Spleen (tissue), 11 donors: ENCODE measurements around the gene GCK. TPM values are rescaled to one million over a fixed set of nuclear protein-coding genes. Genes with fewer than 3 reads are reported as not detected.

Experiments used
- DNase-seq: peaks from one replicate; pipeline ENCODE4 v3.0.0-alpha.2; 2020
- H3K27ac ChIP-seq, 8 donors: fragments of 200-600 bp; sonication (generic) in 7 of 8; 1 replicate in 4 of 8; 2 replicates in 4 of 8; pipeline versions ENCODE4 v1.5.0 to v1.8.0; 2016 to 2021; ENCODE audit warnings: inconsistent platforms in 4 of 8, mild to moderate bottlenecking in 4 of 8, moderate library complexity in 1 of 8
- H3K27me3 ChIP-seq, 7 donors: fragments of 200-600 bp; sonication (generic) in 6 of 7; replicated peaks in 1 of 7; 1 replicate in 4 of 7; 2 replicates in 3 of 7; pipeline versions ENCODE4 v1.5.0 to v1.8.0; 2016 to 2021; ENCODE audit warnings: inconsistent platforms in 3 of 7, mild to moderate bottlenecking in 1 of 7
- H3K36me3 ChIP-seq, 6 donors: fragments of 200-600 bp; sonication (generic) in 5 of 6; 1 replicate in 4 of 6; 2 replicates in 2 of 6; pipeline versions ENCODE4 v1.5.0 to v1.8.0; 2016 to 2021; ENCODE audit warnings: inconsistent platforms in 2 of 6
- H3K4me1 ChIP-seq, 6 donors: fragments of 200-600 bp; sonication (generic) in 5 of 6; 1 replicate in 3 of 6; 2 replicates in 3 of 6; pipeline versions ENCODE4 v1.5.0 to v1.8.0; 2016 to 2021; ENCODE audit warnings: inconsistent platforms in 3 of 6
- H3K4me3 ChIP-seq, 8 donors: fragments of 200-600 bp; sonication (generic) in 7 of 8; 1 replicate in 4 of 8; 2 replicates in 4 of 8; pipeline versions ENCODE4 v1.5.0 to v1.8.0; 2016 to 2021; ENCODE audit warnings: inconsistent platforms in 4 of 8, mild to moderate bottlenecking in 4 of 8, moderate library complexity in 2 of 8
- H3K9me3 ChIP-seq, 8 donors: fragments of 200-600 bp; sonication (generic) in 7 of 8; 1 replicate in 4 of 8; 2 replicates in 4 of 8; pipeline versions ENCODE4 v1.5.0 to v1.8.0; 2016 to 2021; ENCODE audit warnings: inconsistent platforms in 4 of 8
- POLR2A ChIP-seq, 3 donors: fragments of 450-650 bp; IDR thresholded peaks; one replicate each; pipeline ENCODE4 v1.5.1; 2017; ENCODE audit warnings: antibody characterized with exemption in 3 of 3, mild to moderate bottlenecking in 1 of 3
- POLR2AphosphoS5 ChIP-seq, 3 donors: sonication (generic); formaldehyde crosslinking; IDR thresholded peaks; one replicate each; pipeline ENCODE4 v1.5.1; 2017; ENCODE audit warnings: antibody characterized with exemption in 3 of 3
- whole genome bisulfite sequencing, 5 donors: extraction: QIAGEN DNeasy Blood & Tissue Kit in 3 of 5; methylation state at CpG; one replicate each; pipeline versions ENCODE4 v1.1.5 to v1.1.7; 2013 to 2018; 5-methylcytosine and 5-hydroxymethylcytosine counted together
- intact Hi-C: fragments of 100-400 bp; cut with DNase I; formaldehyde crosslinking; loops from one replicate; pipeline ENCODE4 v1.15.0; 2023; ENCODE audit warnings: low total_unique reads
- polyA plus RNA-seq, 3 donors: library from polyadenylated mRNA; stranded (reverse); fragments of 200-250 nt; gene quantifications; one replicate each; pipeline ENCODE4 v1.2.1, GENCODE V29; 2013
- total RNA-seq, 7 donors: library from RNA; depleted of rRNA in 3 of 7; stranded (reverse); fragments of >200 nt in 3 of 7; fragmentation: NEBNext Ultra II Directional in 4 of 7; extraction: Animal tissue kit (Norgen Biotek cat#: 25700) in 4 of 7; gene quantifications; one replicate each; pipeline versions ENCODE4 v1.1.0 to v1.2.1, GENCODE V29; 2016 to 2021
- TF ChIP-seq, protein P1 (sequence below), 11 experiments: fragments of 200-600 bp in 7 of 11; fragments of 450-650 bp in 4 of 11; sonication (generic) in 4 of 11; IDR thresholded peaks in 8 of 11; conservative IDR thresholded peaks in 3 of 11; 1 replicate in 7 of 11; 2 replicates in 4 of 11; pipeline versions ENCODE4 v1.4.0 to v1.8.0; 2016 to 2021; ENCODE audit warnings: antibody characterized with exemption in 11 of 11, inconsistent platforms in 4 of 11, mild to moderate bottlenecking in 1 of 11
- donor health status: healthy with polysubstance abuse.
- donor health status: DM: no; HTN: no; CAD: no; lungs with moderate emphysema.
- donor health status: DM: no; HTN: no; CAD: no.
- donor health status: Bipolar disorder and iron deficiency.
- donor health status: healthy.
- donor health status: DM: no; HTN: no; CAD: no.
- donor health status: DM: yes; HTN: yes; CAD: no.

Gene GCK
- total and polyA plus RNA-seq, 10 donors = 0.29 to 1.7 (median 0.55) TPM; not detected in 3

DNA sequence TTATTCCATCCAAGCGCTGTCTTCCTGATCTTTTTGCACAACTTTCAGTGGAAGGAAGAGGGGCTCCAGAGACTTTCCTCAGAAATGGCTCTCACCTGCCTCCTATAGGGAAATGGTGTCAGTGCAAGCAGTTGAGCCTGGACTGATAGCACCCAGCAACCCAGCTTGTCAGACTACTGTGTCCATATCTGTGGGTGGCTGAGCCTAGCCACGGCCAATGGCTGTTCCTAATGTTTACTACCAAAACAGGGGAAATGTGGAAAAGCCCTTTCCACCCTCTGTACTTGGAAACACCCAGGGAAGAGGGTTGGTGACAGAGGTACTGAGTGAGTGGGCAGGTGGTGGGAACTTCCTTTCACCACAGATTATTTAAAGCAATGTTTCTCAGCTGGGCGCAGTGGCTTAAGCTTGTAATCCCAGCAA is 7.2 kb upstream of the GCK start:
- no peaks in the 10 kb centered on the region for H3K9me3 ChIP-seq
- H3K27ac ChIP-seq = no peak overlapping the region
- DNase-seq = no peak
- peaks cover 0 to 11% (median 0%) of the 10 kb centered on the region in 7 donors for H3K27me3 ChIP-seq
- H3K4me1 ChIP-seq = peaks cover 0 to 9% (median 2%) of the 10 kb centered on the region in 6 donors
- H3K36me3 ChIP-seq = no peaks in the 10 kb centered on the region
- intact Hi-C loops = no loop called here
- H3K4me3 ChIP-seq = no peak overlapping the region
- 32 to 41% (median 38%) methylated on average over 3 of the region's 3 CpGs for WGBS, 5 donors
- no peak for TF ChIP-seq POLR2AphosphoS5 (IDR thresholded peaks at IDR 0.05)
- no peak for TF ChIP-seq POLR2A (IDR thresholded peaks at IDR 0.05)
- TF ChIP-seq, protein P1, sequence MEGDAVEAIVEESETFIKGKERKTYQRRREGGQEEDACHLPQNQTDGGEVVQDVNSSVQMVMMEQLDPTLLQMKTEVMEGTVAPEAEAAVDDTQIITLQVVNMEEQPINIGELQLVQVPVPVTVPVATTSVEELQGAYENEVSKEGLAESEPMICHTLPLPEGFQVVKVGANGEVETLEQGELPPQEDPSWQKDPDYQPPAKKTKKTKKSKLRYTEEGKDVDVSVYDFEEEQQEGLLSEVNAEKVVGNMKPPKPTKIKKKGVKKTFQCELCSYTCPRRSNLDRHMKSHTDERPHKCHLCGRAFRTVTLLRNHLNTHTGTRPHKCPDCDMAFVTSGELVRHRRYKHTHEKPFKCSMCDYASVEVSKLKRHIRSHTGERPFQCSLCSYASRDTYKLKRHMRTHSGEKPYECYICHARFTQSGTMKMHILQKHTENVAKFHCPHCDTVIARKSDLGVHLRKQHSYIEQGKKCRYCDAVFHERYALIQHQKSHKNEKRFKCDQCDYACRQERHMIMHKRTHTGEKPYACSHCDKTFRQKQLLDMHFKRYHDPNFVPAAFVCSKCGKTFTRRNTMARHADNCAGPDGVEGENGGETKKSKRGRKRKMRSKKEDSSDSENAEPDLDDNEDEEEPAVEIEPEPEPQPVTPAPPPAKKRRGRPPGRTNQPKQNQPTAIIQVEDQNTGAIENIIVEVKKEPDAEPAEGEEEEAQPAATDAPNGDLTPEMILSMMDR (IDR thresholded peaks at IDR 0.05 in 8 of 11, conservative IDR thresholded peaks at IDR 0.05 in 3 of 11) = peak; percentile 19 to 73 (median 66)

DNA sequence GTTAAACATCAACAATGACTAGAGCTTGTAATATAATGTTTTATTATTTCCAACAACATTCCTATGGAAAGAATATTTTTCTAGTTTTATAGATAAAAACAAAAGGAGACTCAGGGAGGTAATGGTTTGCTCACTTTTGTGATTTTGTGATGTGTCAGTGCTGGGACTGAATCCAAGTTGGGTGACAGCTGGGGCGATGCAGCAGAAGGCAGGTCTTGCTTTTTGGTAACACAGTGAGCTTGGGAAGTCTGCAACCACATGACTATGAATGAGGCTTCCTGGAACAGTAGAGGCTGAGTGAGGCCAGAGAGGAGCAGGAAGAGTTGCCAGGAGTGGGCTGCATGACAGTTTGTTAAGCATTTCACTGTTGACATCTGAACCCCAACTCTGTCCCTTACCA is 6.7 kb upstream of the GCK start:
- 24 to 36% (median 33%) methylated on average over 1 of the region's 1 CpG for WGBS, 5 donors
- Histone ChIP-seq H3K4me3 (no peak overlapping the region), H3K36me3 (no peaks in the 10 kb centered on the region), H3K27me3 (peaks cover 0 to 11% (median 0%) of the 10 kb centered on the region in 7 donors), H3K4me1 (peaks cover 0 to 6% (median 0%) of the 10 kb centered on the region in 6 donors), H3K9me3 (no peaks in the 10 kb centered on the region), H3K27ac (no peak overlapping the region)
- intact Hi-C loops = no loop called here
- DNase-seq = no peak
- TF ChIP-seq POLR2A (IDR thresholded peaks at IDR 0.05) = no peak

DNA sequence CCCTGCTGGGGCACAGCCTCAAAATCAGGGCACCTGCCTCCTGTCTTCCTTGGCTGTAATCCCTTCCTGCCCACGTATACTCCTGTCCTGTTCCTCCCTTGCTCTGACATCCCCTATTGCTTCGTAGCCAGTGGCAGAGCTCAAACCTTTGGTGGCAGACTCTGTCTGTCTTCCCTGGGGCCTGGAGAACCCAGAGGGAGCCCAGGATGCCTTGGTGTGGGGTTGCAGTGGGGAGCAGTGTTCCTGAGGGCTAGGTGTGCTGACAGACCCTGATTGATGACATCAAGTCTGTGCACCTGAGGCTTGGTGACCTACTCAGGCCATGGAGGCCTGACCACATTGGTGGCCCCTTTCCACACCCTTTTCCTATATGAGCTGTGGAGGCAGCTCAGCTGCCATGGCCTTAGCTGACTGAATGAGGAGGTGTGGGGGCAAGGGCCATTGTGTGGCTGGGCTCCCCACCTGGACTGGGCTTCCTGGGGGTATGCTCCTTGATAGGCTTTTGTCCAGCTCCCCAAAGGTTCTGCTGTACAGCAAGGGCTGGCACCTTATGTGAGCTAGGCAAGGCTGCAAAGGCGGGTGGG is 5.4 kb upstream of the GCK start:
- intact Hi-C loops = no loop called here
- H3K27ac ChIP-seq = no peak overlapping the region
- no peak for TF ChIP-seq POLR2A (IDR thresholded peaks at IDR 0.05)
- TF ChIP-seq POLR2AphosphoS5 (IDR thresholded peaks at IDR 0.05) = no peak
- TF ChIP-seq, protein P1 (IDR thresholded peaks at IDR 0.05 in 8 of 11, conservative IDR thresholded peaks at IDR 0.05 in 3 of 11) = no peak
- H3K27me3 ChIP-seq = peaks cover 0 to 11% (median 0%) of the 10 kb centered on the region in 7 donors
- 82 to 94% (median 82%) methylated on average over 3 of the region's 3 CpGs for WGBS, 5 donors
- peaks cover 0 to 6% (median 0%) of the 10 kb centered on the region in 6 donors for H3K4me1 ChIP-seq
- no peaks in the 10 kb centered on the region for H3K9me3 ChIP-seq
- no peak for DNase-seq
- H3K36me3 ChIP-seq = no peaks in the 10 kb centered on the region
- no peak overlapping the region for H3K4me3 ChIP-seq

DNA sequence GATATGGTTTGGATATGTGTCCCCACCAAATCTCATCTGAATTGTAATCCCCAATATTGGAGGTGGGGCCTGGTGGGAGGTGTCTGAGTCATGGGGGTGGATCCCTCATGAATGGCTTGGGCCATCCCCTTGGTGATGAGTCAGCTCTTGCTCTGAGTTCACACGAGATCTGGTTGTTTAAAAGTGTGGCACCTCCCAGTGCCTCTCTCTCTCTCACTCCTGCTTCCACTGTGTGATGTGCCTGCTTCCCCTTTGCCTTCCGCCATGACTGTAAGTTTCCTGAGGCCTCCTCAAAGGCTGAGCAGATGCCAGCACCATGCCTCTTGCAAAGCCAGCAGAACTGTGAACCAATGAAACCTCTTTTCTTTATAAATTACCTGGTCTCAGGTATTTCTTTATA is 4.8 kb upstream of the GCK start:
- TF ChIP-seq POLR2A (IDR thresholded peaks at IDR 0.05) (no peak), POLR2AphosphoS5 (IDR thresholded peaks at IDR 0.05) (no peak)
- TF ChIP-seq, protein P1 (IDR thresholded peaks at IDR 0.05 in 8 of 11, conservative IDR thresholded peaks at IDR 0.05 in 3 of 11) = no peak
- 53 to 73% (median 64%) methylated on average over 2 of the region's 2 CpGs for WGBS, 5 donors
- no peak for DNase-seq
- no peaks in the 10 kb centered on the region for H3K9me3 ChIP-seq
- no peaks in the 10 kb centered on the region for H3K36me3 ChIP-seq
- H3K4me1 ChIP-seq = peaks cover 0 to 6% (median 0%) of the 10 kb centered on the region in 6 donors
- no peak overlapping the region for H3K4me3 ChIP-seq
- no peak overlapping the region for H3K27ac ChIP-seq
- intact Hi-C loops = no loop called here
- peaks cover 0 to 15% (median 0%) of the 10 kb centered on the region in 7 donors for H3K27me3 ChIP-seq
